Prostate gland (tissue), 2 donors: ENCODE results near the gene EPHA2.

Experiments used
- CTCF ChIP-seq, 4 experiments: fragments of 200-600 bp in 2 of 4; fragments of 450-650 bp in 2 of 4; sonication (generic) in 2 of 4; IDR thresholded peaks; 1 replicate in 3 of 4; 2 replicates in 1 of 4; pipeline ENCODE4 v1.5.1; 2016 to 2019; ENCODE audit warnings: antibody characterized with exemption in 4 of 4, mild to moderate bottlenecking in 2 of 4, moderate library complexity in 2 of 4
- POLR2AphosphoS5 ChIP-seq: sonication (generic); formaldehyde crosslinking; IDR thresholded peaks from one replicate; pipeline ENCODE4 v1.6.1; 2017; ENCODE audit warnings: antibody characterized with exemption

GRCh38 chr1:16173447-16174260 lies 17.8 kb upstream of the EPHA2 start:
- TF ChIP-seq POLR2AphosphoS5: peak; percentile 39
- no peak for TF ChIP-seq CTCF (IDR thresholded peaks at IDR 0.05)
